ENCODE results near the gene DUSP10.

- TF ChIP-seq CTCF (IDR thresholded peaks at IDR 0.05) = no peak
- TF ChIP-seq POLR2A (IDR thresholded peaks at IDR 0.05) = no peak
- no peak for TF ChIP-seq EP300 (IDR thresholded peaks at IDR 0.05)
Measured at GRCh38 chr1:221782970-221783369, 41.1 kb upstream of the DUSP10 start.
